ENCODE data around the gene HMG20B.
A peak's percentile ranks its signal among the peaks of the same experiment; 100 is the strongest.

Gene HMG20B

GRCh38 chr19:3608079-3608641 is 35.4 kb downstream of the HMG20B start:
- ATAC-seq = no peak

GRCh38 chr19:3608750-3609322 is 36.1 kb downstream of the HMG20B start:
- ATAC-seq = no peak

- no peak for ATAC-seq
Measured at GRCh38 chr19:3609779-3610719, 37.3 kb downstream of the HMG20B start.

- no peak for ATAC-seq
Measured at GRCh38 chr19:3610745-3611717, 38.3 kb downstream of the HMG20B start.

- ATAC-seq = no peak
Measured at GRCh38 chr19:3611841-3612240, 39.1 kb downstream of the HMG20B start.

- no peak for ATAC-seq
Measured at GRCh38 chr19:3612330-3612729, 39.6 kb downstream of the HMG20B start.

GRCh38 chr19:3612901-3613741 is 40.4 kb downstream of the HMG20B start:
- ATAC-seq = no peak

- no peak for ATAC-seq
Measured at GRCh38 chr19:3613818-3614661, 41.3 kb downstream of the HMG20B start.

GRCh38 chr19:3614858-3615505 is 42.2 kb downstream of the HMG20B start:
- no peak for ATAC-seq

GRCh38 chr19:3615524-3616135 is 42.9 kb downstream of the HMG20B start:
- ATAC-seq = no peak

GRCh38 chr19:3617463-3617862 is 44.7 kb downstream of the HMG20B start:
- no peak for ATAC-seq

- ATAC-seq = peak in 1 of 2 donors; percentile 49
Measured at GRCh38 chr19:3618144-3618810, 45.5 kb downstream of the HMG20B start.

- ATAC-seq = no peak
Measured at GRCh38 chr19:3618811-3619630, 46.3 kb downstream of the HMG20B start.

- ATAC-seq = no peak
Measured at GRCh38 chr19:3619631-3620012, 46.9 kb downstream of the HMG20B start.

GRCh38 chr19:3620145-3620816 is 47.5 kb downstream of the HMG20B start:
- ATAC-seq = no peak

GRCh38 chr19:3620817-3621547 is 48.2 kb downstream of the HMG20B start:
- no peak for ATAC-seq

GRCh38 chr19:3621689-3622088 is 48.9 kb downstream of the HMG20B start:
- no peak for ATAC-seq
